ENCODE results near the gene LINGO1. TPM values are rescaled to one million over a fixed set of nuclear protein-coding genes. Genes with fewer than 3 reads are reported as not detected.
A peak's percentile ranks its signal among the peaks of the same experiment; 100 is the strongest.

Gene LINGO1
- not detected for polyA plus RNA-seq (ENCODE audit: low read depth in 6 of 6)

GRCh38 chr15:77632534-77633133 lies at the start of gene LINGO1:
Gene LINGO1 (minus strand): TSS chr15:77632912. CDS start chr15:77632315, 597 bp downstream.
- DNase-seq (no peak), ATAC-seq (ENCODE audit: low read depth in 2 of 2) (peak in 1 of 2 donors; percentile 14)
- Mint-ChIP-seq H3K27me3 (peaks cover 37 to 83% (median 60%) of the 10 kb centered on the region in 3 donors), H3K4me3 (peak within 1 kb of the TSS; percentile 75 to 92 (median 82)), H3K9me3 (peaks cover 0 to 3% (median 0%) of the 10 kb centered on the region in 7 donors), H3K27ac (no peak within 1 kb of the TSS), H3K4me1 (peaks cover 14 to 20% (median 14%) of the 10 kb centered on the region in 3 donors), H3K36me3 (no peaks in the 10 kb centered on the region)

GRCh38 chr15:77681362-77681761 lies 48.6 kb upstream of the LINGO1 start:
- Mint-ChIP-seq H3K27me3 (peaks cover 5 to 56% (median 55%) of the 10 kb centered on the region in 3 donors), H3K4me3 (no peak overlapping the region), H3K4me1 (no peaks in the 10 kb centered on the region), H3K27ac (peak overlapping the region in 1 of 6 donors; percentile 30), H3K36me3 (no peaks in the 10 kb centered on the region), H3K9me3 (peaks cover 0 to 5% (median 0%) of the 10 kb centered on the region in 7 donors)
- ATAC-seq (ENCODE audit: low read depth in 2 of 2) (no peak), DNase-seq (no peak)

GRCh38 chr15:77676569-77677375 lies 44.1 kb upstream of the LINGO1 start:
- H3K9me3 Mint-ChIP-seq, result peaks cover 0 to 5% (median 0%) of the 10 kb centered on the region in 7 donors
- no peak overlapping the region for H3K27ac Mint-ChIP-seq
- no peak for DNase-seq
- ATAC-seq (ENCODE audit: low read depth in 2 of 2), result no peak
- H3K36me3 Mint-ChIP-seq, result no peaks in the 10 kb centered on the region
- H3K4me3 Mint-ChIP-seq, result no peak overlapping the region
- no peaks in the 10 kb centered on the region for H3K4me1 Mint-ChIP-seq
- peaks cover 4 to 34% (median 34%) of the 10 kb centered on the region in 3 donors for H3K27me3 Mint-ChIP-seq

GRCh38 chr15:77675806-77676415 lies 43.2 kb upstream of the LINGO1 start:
- DNase-seq, result no peak
- Mint-ChIP-seq H3K27me3 (peaks cover 4 to 29% (median 26%) of the 10 kb centered on the region in 3 donors), H3K9me3 (peaks cover 0 to 5% (median 0%) of the 10 kb centered on the region in 7 donors), H3K4me1 (no peaks in the 10 kb centered on the region), H3K27ac (no peak overlapping the region), H3K4me3 (no peak overlapping the region), H3K36me3 (no peaks in the 10 kb centered on the region)
- ATAC-seq (ENCODE audit: low read depth in 2 of 2), result no peak

GRCh38 chr15:77674327-77674726 lies 41.6 kb upstream of the LINGO1 start:
- Mint-ChIP-seq H3K27me3 (peaks cover 10 to 29% (median 26%) of the 10 kb centered on the region in 3 donors), H3K9me3 (peaks cover 0 to 5% (median 0%) of the 10 kb centered on the region in 7 donors), H3K36me3 (no peaks in the 10 kb centered on the region), H3K27ac (no peak overlapping the region), H3K4me3 (no peak overlapping the region), H3K4me1 (no peaks in the 10 kb centered on the region)
- DNase-seq (no peak), ATAC-seq (ENCODE audit: low read depth in 2 of 2) (no peak)

GRCh38 chr15:77673866-77674265 lies 41.2 kb upstream of the LINGO1 start:
- Mint-ChIP-seq H3K36me3 (no peaks in the 10 kb centered on the region), H3K27me3 (peaks cover 10 to 31% (median 27%) of the 10 kb centered on the region in 3 donors), H3K4me1 (no peaks in the 10 kb centered on the region), H3K27ac (no peak overlapping the region), H3K4me3 (no peak overlapping the region), H3K9me3 (peaks cover 0 to 5% (median 0%) of the 10 kb centered on the region in 7 donors)
- DNase-seq, result no peak
- no peak for ATAC-seq (ENCODE audit: low read depth in 2 of 2)

- DNase-seq (no peak), ATAC-seq (ENCODE audit: low read depth in 2 of 2) (no peak)
- peaks cover 17 to 30% (median 25%) of the 10 kb centered on the region in 3 donors for H3K27me3 Mint-ChIP-seq
- H3K36me3 Mint-ChIP-seq, result no peaks in the 10 kb centered on the region
- H3K4me3 Mint-ChIP-seq, result no peak overlapping the region
- H3K9me3 Mint-ChIP-seq, result no peaks in the 10 kb centered on the region
- H3K4me1 Mint-ChIP-seq, result no peaks in the 10 kb centered on the region
- no peak overlapping the region for H3K27ac Mint-ChIP-seq
These were observed 39.4 kb upstream of the LINGO1 start for GRCh38 chr15:77672135-77672534.

GRCh38 chr15:77671362-77672056 lies 38.8 kb upstream of the LINGO1 start:
- H3K4me3 Mint-ChIP-seq, result no peak overlapping the region
- no peak overlapping the region for H3K27ac Mint-ChIP-seq
- DNase-seq (no peak), ATAC-seq (ENCODE audit: low read depth in 2 of 2) (no peak)
- H3K9me3 Mint-ChIP-seq, result no peaks in the 10 kb centered on the region
- peaks cover 17 to 35% (median 30%) of the 10 kb centered on the region in 3 donors for H3K27me3 Mint-ChIP-seq
- no peaks in the 10 kb centered on the region for H3K4me1 Mint-ChIP-seq
- no peaks in the 10 kb centered on the region for H3K36me3 Mint-ChIP-seq

GRCh38 chr15:77670558-77671361 lies 38.0 kb upstream of the LINGO1 start:
- Mint-ChIP-seq H3K27me3 (peaks cover 17 to 41% (median 36%) of the 10 kb centered on the region in 3 donors), H3K9me3 (no peaks in the 10 kb centered on the region), H3K27ac (no peak overlapping the region), H3K4me3 (no peak overlapping the region), H3K4me1 (no peaks in the 10 kb centered on the region), H3K36me3 (no peaks in the 10 kb centered on the region)
- no peak for ATAC-seq (ENCODE audit: low read depth in 2 of 2)
- no peak for DNase-seq

GRCh38 chr15:77669896-77670295 lies 37.2 kb upstream of the LINGO1 start:
- Mint-ChIP-seq H3K4me1 (no peaks in the 10 kb centered on the region), H3K9me3 (no peaks in the 10 kb centered on the region), H3K27me3 (peaks cover 14 to 44% (median 38%) of the 10 kb centered on the region in 3 donors), H3K36me3 (no peaks in the 10 kb centered on the region), H3K27ac (no peak overlapping the region), H3K4me3 (no peak overlapping the region)
- ATAC-seq (ENCODE audit: low read depth in 2 of 2), result no peak
- DNase-seq, result no peak

GRCh38 chr15:77667338-77668234 lies 34.9 kb upstream of the LINGO1 start:
- Mint-ChIP-seq H3K4me1 (no peaks in the 10 kb centered on the region), H3K36me3 (no peaks in the 10 kb centered on the region), H3K27ac (no peak overlapping the region), H3K27me3 (peaks cover 14 to 44% (median 43%) of the 10 kb centered on the region in 3 donors), H3K9me3 (no peaks in the 10 kb centered on the region), H3K4me3 (no peak overlapping the region)
- DNase-seq, result no peak
- ATAC-seq (ENCODE audit: low read depth in 2 of 2), result no peak

- no peak overlapping the region for H3K4me3 Mint-ChIP-seq
- no peaks in the 10 kb centered on the region for H3K9me3 Mint-ChIP-seq
- no peaks in the 10 kb centered on the region for H3K36me3 Mint-ChIP-seq
- H3K4me1 Mint-ChIP-seq, result no peaks in the 10 kb centered on the region
- peaks cover 14 to 49% (median 44%) of the 10 kb centered on the region in 3 donors for H3K27me3 Mint-ChIP-seq
- no peak for DNase-seq
- H3K27ac Mint-ChIP-seq, result peak overlapping the region in 1 of 6 donors; percentile 15
- ATAC-seq (ENCODE audit: low read depth in 2 of 2), result no peak
These were observed 33.6 kb upstream of the LINGO1 start for GRCh38 chr15:77666296-77666660.
